Diencephalon (tissue), 1 donor: ENCODE measurements around the gene IL12RB2. TPM values are rescaled to one million over a fixed set of nuclear protein-coding genes. Genes with fewer than 3 reads are reported as not detected.

Experiments used
- small RNA-seq: library from RNA; depleted of rRNA; stranded (forward); fragments of <200 nt; gene quantifications from one replicate; pipeline ENCODE3, GENCODE V24; 2014
- total RNA-seq: library from RNA; depleted of rRNA; stranded (reverse); fragments of >200 nt; gene quantifications from one replicate; pipeline ENCODE4 v1.2.3, GENCODE V29; 2014

The IL12RB2 gene
- total RNA-seq: 3.5 TPM

GRCh38 chr1:67307251-67308060 is at the start of gene IL12RB2:
IL12RB2 (plus strand) TSS chr1:67307873; CDS start chr1:67320369, 12,496 bp downstream.

GRCh38 chr1:67430358-67431155 is 122.9 kb downstream of the IL12RB2 start, which contains the start of gene SERBP1:
SERBP1 (minus strand) TSS chr1:67430402; CDS start chr1:67430300, 102 bp downstream.

Small RNA genes lying within 50 kb of the gene (small RNA-seq; reads per million reads assigned to genes)
- gene RNU4ATAC4P (not detected), gene RNU6-387P (not detected)

Other genes with a start within 250 kb of the IL12RB2 start
- gene C1orf141, start 172.9 kb upstream of the IL12RB2 start, total RNA-seq: 0.69 TPM
- gene IL23R, start 141.4 kb upstream of the IL12RB2 start, total RNA-seq: not detected
- 183 TPM for gene SERBP1, start 122.5 kb downstream of the IL12RB2 start, total RNA-seq